ENCODE measurements around the gene RBPJL.
A peak's percentile ranks its signal among the peaks of the same experiment; 100 is the strongest.

Gene RBPJL

DNA sequence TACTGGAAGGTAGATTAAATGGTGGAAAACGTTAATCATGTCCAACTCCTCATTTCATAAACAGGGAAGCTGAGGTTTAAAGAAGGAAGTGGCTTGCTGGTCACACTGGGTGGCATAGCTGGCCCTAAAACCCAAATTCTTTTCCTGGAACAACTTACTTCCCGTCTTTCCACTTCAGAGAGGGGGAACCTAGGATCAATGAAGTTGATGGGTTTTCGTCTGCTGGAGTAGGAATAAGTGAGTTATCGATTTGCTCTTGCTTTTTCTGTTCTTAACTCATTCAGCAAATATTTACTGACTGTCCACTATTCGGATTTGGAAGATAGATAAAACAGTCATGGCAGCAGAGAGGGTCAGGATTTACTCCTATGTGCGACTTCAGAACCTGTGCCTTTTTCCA is 55.2 kb downstream of the RBPJL start:
- DNase-seq (ENCODE audit: low spot score), result no peak

DNA sequence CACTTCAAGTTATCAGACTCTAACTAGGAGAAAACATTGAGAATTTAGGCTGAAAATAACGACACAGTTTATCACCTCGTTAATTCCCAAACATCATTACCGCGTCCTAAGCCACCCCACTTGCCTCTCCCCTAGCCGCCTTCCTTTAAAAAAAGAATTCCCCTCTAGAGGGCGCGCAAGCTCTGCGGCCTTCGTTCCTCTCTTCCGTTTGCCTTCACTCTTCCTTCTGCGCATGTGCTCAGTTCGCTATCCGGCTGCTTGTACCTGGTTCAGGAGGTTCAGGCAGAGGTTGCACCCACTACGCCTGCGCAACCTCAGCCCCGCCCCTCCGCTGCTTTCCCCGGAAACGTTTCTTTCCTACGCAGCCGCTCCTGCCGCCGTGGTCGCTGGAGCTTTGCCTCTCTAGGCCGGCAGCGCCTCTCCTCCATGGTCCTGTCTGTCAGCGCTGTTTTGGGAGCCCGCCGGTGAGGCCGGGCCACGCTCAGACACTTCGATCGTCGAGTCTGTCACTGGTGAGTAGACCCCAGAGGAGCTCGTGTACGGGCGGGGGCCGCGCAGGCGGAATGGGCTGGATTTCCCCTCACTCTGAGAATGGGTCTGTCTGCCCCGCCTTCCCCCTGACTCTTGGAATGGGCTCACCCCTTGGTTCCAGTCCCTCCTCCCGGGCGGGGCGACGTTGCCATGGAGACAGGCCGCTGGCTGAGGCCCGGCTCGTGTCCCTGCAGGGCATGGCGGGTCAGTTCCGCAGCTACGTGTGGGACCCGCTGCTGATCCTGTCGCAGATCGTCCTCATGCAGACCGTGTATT is 56.4 kb downstream of the RBPJL start, which contains the start of gene SYS1:
Gene SYS1 (plus strand): TSS at position 353 of the 807 bp plus-strand sequence. CDS start 376 bp downstream, at position 729.
- DNase-seq (ENCODE audit: low spot score), result peak; percentile 98

- no peak for DNase-seq (ENCODE audit: low spot score)
These were observed 57.2 kb downstream of the RBPJL start for GRCh38 chr20:45363611-45364492.

DNA sequence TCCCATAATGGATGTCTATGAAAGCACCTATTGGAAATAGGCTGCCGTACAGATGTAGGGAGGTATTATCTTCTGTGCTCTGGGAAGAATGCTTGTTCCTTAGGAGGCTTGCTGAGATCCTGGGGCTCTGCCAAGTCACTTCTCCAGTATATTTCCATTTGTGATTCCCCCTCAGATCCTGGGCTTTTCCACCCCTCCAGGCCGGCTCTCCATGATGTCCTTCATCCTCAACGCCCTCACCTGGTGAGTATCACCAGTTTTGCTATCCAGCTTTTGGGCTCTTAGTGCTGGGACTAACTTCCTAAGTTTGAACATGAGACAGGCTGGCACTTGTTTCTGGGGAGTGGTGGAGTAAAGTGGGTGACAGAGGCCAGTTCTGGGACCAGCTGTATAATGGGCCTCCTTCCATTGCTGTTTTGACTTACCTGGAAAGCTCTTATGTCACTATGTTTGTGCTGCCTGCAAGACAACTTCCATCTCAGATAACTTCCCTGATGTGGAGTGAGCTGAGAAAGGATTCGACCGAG is 58.9 kb downstream of the RBPJL start:
- DNase-seq (ENCODE audit: low spot score), result no peak

DNA sequence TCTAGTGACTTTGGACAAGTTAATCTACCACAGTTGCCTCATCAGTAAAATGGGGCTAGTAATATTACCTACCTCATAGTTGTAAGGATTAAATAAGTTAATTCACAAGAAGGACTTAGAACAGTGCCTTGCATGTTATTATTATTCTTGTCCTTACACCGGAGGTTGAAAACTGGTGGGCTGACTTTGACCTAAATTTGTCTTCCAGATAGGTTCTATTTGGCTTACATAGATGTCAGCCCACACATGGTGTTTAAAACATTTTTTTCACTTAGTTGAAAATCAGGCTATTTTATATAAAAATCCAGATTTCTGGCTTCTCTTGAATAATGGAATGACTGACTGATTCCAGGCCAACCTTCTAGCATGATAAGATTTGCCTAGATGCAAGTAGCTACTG is 59.6 kb downstream of the RBPJL start:
- DNase-seq (ENCODE audit: low spot score), result no peak

DNA sequence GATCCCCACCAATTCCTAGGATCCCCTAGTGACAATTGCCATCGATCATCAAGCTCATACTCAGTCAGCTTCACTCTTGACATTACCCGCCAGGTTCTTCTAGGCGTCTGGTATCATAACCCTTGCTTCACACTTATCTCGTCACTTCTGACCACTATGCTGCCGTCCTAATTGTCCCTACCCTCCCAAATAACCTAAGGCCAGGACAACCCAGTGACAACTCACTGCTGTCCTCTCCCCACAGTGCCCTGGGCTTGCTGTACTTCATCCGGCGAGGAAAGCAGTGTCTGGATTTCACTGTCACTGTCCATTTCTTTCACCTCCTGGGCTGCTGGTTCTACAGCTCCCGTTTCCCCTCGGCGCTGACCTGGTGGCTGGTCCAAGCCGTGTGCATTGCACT is 60.0 kb downstream of the RBPJL start:
- no peak for DNase-seq (ENCODE audit: low spot score)

- DNase-seq (ENCODE audit: low spot score), result no peak
These were observed 60.5 kb downstream of the RBPJL start for GRCh38 chr20:45367126-45367525.
